NCI-H526 (cell line): Measurements from ENCODE around the gene PGM2L1.

Source experiments
- DNase-seq, 2 experiments: peaks; one replicate each; lab custom pipeline; 2025; lab: John Stamatoyannopoulos, UW

The PGM2L1 gene

DNA sequence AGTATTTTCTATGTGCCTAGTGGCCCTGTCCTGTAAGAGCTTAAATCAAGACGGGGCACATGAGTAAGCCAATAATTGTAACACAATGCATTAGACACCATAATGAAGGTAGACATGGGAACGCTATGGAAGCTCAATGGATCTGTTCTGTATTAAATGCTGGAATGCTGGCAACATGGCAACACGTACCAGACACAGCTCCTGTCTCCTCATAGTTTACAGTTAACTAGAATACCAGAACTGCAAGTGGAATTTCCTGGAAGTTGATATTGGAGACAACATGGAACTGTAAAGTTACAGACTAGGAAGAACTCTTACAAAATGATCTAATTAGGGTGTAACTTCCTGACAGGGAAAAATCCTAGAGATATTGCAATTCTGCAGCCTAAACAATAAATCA is 99.2 kb downstream of the PGM2L1 start:
- no peak for DNase-seq

- peak in 1 of 2 experiments; percentile 26 for DNase-seq
Measured at GRCh38 chr11:74297484-74297883, 100.7 kb downstream of the PGM2L1 start.

GRCh38 chr11:74288911-74289310 is 109.3 kb downstream of the PGM2L1 start:
- no peak for DNase-seq

GRCh38 chr11:74288161-74288560 is 110.1 kb downstream of the PGM2L1 start:
- no peak for DNase-seq

DNA sequence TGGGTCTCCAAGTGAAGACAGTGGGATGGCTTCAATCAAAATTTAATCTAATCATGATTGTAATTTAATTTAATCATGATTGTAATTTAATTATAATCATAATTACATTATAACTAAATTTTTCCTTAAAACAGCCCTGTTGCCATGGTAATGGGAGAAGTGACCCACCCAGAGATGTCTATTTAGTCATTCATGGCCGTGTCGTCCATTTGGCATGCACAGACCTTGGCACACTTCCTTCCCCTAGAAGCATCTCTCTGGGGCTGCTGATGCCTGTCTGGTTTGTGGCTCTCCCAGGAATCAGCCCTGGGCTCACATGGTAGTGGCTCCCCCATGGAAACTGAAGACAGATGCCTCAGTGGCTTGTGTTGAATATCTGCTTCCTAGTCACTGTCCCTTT is 113.8 kb downstream of the PGM2L1 start:
- DNase-seq: no peak

GRCh38 chr11:74283580-74284180 is 114.6 kb downstream of the PGM2L1 start:
- no peak for DNase-seq

DNA sequence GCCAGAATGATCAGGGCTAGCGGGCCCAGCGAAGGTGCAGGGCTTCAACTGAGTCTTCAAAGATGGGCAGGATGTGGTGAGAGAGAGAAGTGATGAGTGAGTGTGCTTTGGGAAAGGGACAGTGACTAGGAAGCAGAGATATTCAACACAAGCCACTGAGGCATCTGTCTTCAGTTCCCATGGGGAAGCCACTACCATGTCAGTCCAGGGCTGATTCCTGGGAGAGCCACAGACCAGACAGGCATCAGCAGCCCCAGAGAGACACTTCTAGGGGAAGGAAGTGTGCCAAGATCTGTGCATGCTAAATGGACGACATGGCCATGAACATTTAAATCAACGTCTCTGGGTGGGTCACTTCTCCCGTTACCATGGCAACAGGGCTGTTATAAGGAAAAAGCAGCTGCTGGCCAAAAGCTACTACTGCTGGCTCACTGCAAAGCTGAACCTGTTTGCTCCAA is 115.3 kb downstream of the PGM2L1 start:
- no peak for DNase-seq

- DNase-seq: no peak
Measured at GRCh38 chr11:74282421-74282820, 115.8 kb downstream of the PGM2L1 start.

- peak in 1 of 2 experiments; percentile 19 for DNase-seq
Measured at GRCh38 chr11:74280494-74280893, 117.7 kb downstream of the PGM2L1 start.
